K562 (cell line): ENCODE data around the gene ZC3H10. TPM values are rescaled to one million over a fixed set of nuclear protein-coding genes. Genes with fewer than 3 reads are reported as not detected.

Source experiments
- ATF7 ChIP-seq: fragments of 450-650 bp; IDR thresholded peaks from 2 replicates; pipeline ENCODE4 v1.7.1; 2014; ENCODE audit warnings: mild to moderate bottlenecking, moderate library complexity
- EHMT2 ChIP-seq: fragments of 450-650 bp; IDR thresholded peaks from 2 replicates; pipeline ENCODE4 v1.6.1; 2018; ENCODE audit warnings: antibody characterized with exemption
- FUS ChIP-seq: fragments of 200-400 bp; formaldehyde crosslinking; optimal IDR thresholded peaks from 2 replicates; pipeline ENCODE3; 2017; ENCODE audit warnings: low read depth, low read length
- GABPB1 ChIP-seq: sonication (generic); formaldehyde crosslinking; IDR thresholded peaks from 2 replicates; pipeline ENCODE4 v1.8.0; 2022; ENCODE audit warnings: mild to moderate bottlenecking, missing genetic modification reagents
- NFATC3 ChIP-seq: fragments of 450-650 bp; IDR thresholded peaks from 2 replicates; pipeline ENCODE4 v1.6.1; 2017; ENCODE audit warnings: mild to moderate bottlenecking
- SIRT6 ChIP-seq: IDR thresholded peaks from one replicate; pipeline ENCODE4 v1.6.1; 2012; ENCODE audit warnings: low read depth, mild to moderate bottlenecking, control low read depth, inconsistent platforms, low read length, moderate library complexity
- SRSF1 ChIP-seq: fragments of 200-400 bp; formaldehyde crosslinking; IDR thresholded peaks from 2 replicates; pipeline ENCODE4 v1.6.1; 2017; ENCODE audit warnings: mild to moderate bottlenecking, low read depth, low read length, moderate library complexity
- TAF7 ChIP-seq: fragments of 450-650 bp; IDR thresholded peaks from 2 replicates; pipeline ENCODE4 v1.6.1; 2016; ENCODE audit warnings: missing genetic modification characterization, missing compliant biosample characterization
- ZBTB8A ChIP-seq: fragments of 450-650 bp; IDR thresholded peaks from 2 replicates; pipeline ENCODE4 v1.6.1; 2018; ENCODE audit warnings: mild to moderate bottlenecking, moderate library complexity; ENCODE audit not compliant: partially characterized antibody
- ZNF584 ChIP-seq: fragments of 200-800 bp; sonication (Bioruptor generic); IDR thresholded peaks from 2 replicates; pipeline ENCODE4 v1.6.1; 2016; ENCODE audit warnings: low read depth, mild to moderate bottlenecking, missing genetic modification characterization, missing compliant biosample characterization
- ZNF644 ChIP-seq: fragments of 200-800 bp; sonication (Bioruptor generic); IDR thresholded peaks from 2 replicates; pipeline ENCODE4 v1.6.1; 2016; ENCODE audit warnings: low read depth, missing genetic modification characterization, missing compliant biosample characterization
- polyA plus RNA-seq, 8 experiments: library from polyadenylated mRNA; depleted of rRNA in 4 of 8; stranded (reverse) in 5 of 8; unstranded in 3 of 8; fragments of >200 nt; fragmentation: Nextera tagmentation in 2 of 8; fragmentation: Illumina TruSeq in 1 of 8; extraction: Ambion mirVana in 2 of 8; extraction: Trizol in 1 of 8; gene quantifications; 2 replicates each; pipeline versions ENCODE4 v1.2.1 to v1.2.3, GENCODE V29; 2011 to 2014; ENCODE audit warnings: inconsistent platforms in 1 of 8, missing spikeins in 1 of 8
- total RNA-seq, 7 experiments: library from RNA; depleted of rRNA in 6 of 7; stranded (reverse); fragments of >200 nt in 6 of 7; fragmentation: Illumina TruSeq in 2 of 7; extraction: Trizol in 2 of 7; gene quantifications; 2 replicates each; pipeline versions ENCODE4 v1.2.1 to v1.2.3, GENCODE V29; 2011 to 2021; ENCODE audit warnings: low replicate concordance in 1 of 7
- TF ChIP-seq, protein P1 (sequence below): fragments of 450-650 bp; formaldehyde crosslinking; IDR thresholded peaks from 2 replicates; pipeline ENCODE4 v1.4.0; 2020; ENCODE audit warnings: mild to moderate bottlenecking, moderate library complexity
- TF ChIP-seq, protein P2 (sequence below), 2 experiments: fragments of 450-650 bp in 1 of 2; IDR thresholded peaks; 2 replicates each; pipeline ENCODE4 v1.6.1; 2011 to 2017; ENCODE audit warnings: low read depth in 2 of 2, antibody characterized with exemption in 1 of 2, borderline replicate concordance in 1 of 2, low read length in 1 of 2, mild to moderate bottlenecking in 1 of 2, mixed read lengths in 1 of 2; ENCODE audit not compliant: control insufficient read depth in 1 of 2
- TF ChIP-seq, protein P3 (sequence below): sonication (generic); formaldehyde crosslinking; IDR thresholded peaks from 2 replicates; pipeline ENCODE4 v1.8.0; 2023; ENCODE audit warnings: mild to moderate bottlenecking, missing genetic modification reagents
- TF ChIP-seq, protein P4 (sequence below): sonication (generic); formaldehyde crosslinking; IDR thresholded peaks from 2 replicates; pipeline ENCODE4 v1.8.0; 2022; ENCODE audit warnings: mild to moderate bottlenecking, low read depth, missing genetic modification reagents
- TF ChIP-seq, protein P5 (sequence below): fragments of 450-650 bp; formaldehyde crosslinking; IDR thresholded peaks from 2 replicates; pipeline ENCODE4 v1.4.0; 2020; ENCODE audit warnings: mild to moderate bottlenecking, moderate library complexity

Gene ZC3H10
- total and polyA plus RNA-seq, 9 of the 15 experiments (the other 6 are each of a cell fraction or from before 2014, with no cell fraction given): 0.31 to 4.1 (median 1.6) TPM

DNA sequence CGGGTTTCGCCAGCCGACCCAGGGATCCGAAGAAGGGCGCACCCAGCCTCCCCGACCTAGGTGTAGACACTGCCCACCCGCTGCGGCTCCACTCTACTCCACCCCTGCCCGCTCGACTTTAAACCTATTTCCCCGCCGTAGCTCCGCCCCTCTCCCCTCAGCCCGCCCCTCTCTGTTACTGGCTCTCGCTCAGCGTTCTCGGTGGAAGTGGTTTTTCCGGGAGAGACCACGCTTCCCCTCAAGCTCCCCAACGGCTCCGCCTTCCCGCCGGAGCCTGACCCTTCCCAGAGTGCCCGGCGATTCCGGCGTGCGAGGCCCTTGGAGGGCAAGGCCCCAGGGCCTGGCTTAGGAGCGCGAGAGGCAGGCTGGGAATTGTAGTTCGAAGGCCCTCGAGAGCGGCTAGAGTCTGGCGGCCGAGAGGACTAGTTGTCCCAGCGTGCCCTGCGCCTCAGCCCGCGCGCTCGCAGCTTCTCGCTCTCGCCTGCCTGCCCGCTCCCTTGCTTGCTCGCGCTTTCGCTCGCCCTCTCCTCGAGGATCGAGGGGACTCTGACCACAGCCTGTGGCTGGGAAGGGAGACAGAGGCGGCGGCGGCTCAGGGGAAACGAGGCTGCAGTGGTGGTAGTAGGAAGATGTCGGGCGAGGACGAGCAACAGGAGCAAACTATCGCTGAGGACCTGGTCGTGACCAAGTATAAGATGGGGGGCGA is 13.8 kb upstream of the ZC3H10 start, which contains the start of gene PA2G4 (continued):
- TF ChIP-seq ZNF644 (peak; percentile 77; the same call in 1 of the 2 replicates), FUS (no peak), NFATC3 (no peak), TAF7 (tag) (no peak; the same call in 1 of the 2 replicates), SIRT6 (no peak), ZBTB8A (no peak), GABPB1 (CRISPR knock-in tag) (peak; percentile 84), ZNF584 (CRISPR knock-in tag) (no peak), EHMT2 (no peak), SRSF1 (no peak), ATF7 (peak; percentile 69)
- TF ChIP-seq, protein P1, sequence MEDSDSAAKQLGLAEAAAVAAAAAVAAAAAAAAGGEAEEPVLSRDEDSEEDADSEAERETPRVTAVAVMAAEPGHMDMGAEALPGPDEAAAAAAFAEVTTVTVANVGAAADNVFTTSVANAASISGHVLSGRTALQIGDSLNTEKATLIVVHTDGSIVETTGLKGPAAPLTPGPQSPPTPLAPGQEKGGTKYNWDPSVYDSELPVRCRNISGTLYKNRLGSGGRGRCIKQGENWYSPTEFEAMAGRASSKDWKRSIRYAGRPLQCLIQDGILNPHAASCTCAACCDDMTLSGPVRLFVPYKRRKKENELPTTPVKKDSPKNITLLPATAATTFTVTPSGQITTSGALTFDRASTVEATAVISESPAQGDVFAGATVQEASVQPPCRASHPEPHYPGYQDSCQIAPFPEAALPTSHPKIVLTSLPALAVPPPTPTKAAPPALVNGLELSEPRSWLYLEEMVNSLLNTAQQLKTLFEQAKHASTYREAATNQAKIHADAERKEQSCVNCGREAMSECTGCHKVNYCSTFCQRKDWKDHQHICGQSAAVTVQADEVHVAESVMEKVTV (CRISPR knock-in tag): no peak
- TF ChIP-seq, protein P2, sequence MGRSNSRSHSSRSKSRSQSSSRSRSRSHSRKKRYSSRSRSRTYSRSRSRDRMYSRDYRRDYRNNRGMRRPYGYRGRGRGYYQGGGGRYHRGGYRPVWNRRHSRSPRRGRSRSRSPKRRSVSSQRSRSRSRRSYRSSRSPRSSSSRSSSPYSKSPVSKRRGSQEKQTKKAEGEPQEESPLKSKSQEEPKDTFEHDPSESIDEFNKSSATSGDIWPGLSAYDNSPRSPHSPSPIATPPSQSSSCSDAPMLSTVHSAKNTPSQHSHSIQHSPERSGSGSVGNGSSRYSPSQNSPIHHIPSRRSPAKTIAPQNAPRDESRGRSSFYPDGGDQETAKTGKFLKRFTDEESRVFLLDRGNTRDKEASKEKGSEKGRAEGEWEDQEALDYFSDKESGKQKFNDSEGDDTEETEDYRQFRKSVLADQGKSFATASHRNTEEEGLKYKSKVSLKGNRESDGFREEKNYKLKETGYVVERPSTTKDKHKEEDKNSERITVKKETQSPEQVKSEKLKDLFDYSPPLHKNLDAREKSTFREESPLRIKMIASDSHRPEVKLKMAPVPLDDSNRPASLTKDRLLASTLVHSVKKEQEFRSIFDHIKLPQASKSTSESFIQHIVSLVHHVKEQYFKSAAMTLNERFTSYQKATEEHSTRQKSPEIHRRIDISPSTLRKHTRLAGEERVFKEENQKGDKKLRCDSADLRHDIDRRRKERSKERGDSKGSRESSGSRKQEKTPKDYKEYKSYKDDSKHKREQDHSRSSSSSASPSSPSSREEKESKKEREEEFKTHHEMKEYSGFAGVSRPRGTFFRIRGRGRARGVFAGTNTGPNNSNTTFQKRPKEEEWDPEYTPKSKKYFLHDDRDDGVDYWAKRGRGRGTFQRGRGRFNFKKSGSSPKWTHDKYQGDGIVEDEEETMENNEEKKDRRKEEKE (IDR thresholded peaks at IDR 0.05; ENCODE audit: borderline replicate concordance in 1 of 2, control insufficient read depth in 1 of 2, low read depth in 2 of 2, low read length in 1 of 2): peak in 1 of 2 experiments; percentile 72; a peak in 1 of 4 replicates
- TF ChIP-seq, protein P3, sequence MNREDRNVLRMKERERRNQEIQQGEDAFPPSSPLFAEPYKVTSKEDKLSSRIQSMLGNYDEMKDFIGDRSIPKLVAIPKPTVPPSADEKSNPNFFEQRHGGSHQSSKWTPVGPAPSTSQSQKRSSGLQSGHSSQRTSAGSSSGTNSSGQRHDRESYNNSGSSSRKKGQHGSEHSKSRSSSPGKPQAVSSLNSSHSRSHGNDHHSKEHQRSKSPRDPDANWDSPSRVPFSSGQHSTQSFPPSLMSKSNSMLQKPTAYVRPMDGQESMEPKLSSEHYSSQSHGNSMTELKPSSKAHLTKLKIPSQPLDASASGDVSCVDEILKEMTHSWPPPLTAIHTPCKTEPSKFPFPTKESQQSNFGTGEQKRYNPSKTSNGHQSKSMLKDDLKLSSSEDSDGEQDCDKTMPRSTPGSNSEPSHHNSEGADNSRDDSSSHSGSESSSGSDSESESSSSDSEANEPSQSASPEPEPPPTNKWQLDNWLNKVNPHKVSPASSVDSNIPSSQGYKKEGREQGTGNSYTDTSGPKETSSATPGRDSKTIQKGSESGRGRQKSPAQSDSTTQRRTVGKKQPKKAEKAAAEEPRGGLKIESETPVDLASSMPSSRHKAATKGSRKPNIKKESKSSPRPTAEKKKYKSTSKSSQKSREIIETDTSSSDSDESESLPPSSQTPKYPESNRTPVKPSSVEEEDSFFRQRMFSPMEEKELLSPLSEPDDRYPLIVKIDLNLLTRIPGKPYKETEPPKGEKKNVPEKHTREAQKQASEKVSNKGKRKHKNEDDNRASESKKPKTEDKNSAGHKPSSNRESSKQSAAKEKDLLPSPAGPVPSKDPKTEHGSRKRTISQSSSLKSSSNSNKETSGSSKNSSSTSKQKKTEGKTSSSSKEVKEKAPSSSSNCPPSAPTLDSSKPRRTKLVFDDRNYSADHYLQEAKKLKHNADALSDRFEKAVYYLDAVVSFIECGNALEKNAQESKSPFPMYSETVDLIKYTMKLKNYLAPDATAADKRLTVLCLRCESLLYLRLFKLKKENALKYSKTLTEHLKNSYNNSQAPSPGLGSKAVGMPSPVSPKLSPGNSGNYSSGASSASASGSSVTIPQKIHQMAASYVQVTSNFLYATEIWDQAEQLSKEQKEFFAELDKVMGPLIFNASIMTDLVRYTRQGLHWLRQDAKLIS (CRISPR knock-in tag): peak; percentile 97
- TF ChIP-seq, protein P4, sequence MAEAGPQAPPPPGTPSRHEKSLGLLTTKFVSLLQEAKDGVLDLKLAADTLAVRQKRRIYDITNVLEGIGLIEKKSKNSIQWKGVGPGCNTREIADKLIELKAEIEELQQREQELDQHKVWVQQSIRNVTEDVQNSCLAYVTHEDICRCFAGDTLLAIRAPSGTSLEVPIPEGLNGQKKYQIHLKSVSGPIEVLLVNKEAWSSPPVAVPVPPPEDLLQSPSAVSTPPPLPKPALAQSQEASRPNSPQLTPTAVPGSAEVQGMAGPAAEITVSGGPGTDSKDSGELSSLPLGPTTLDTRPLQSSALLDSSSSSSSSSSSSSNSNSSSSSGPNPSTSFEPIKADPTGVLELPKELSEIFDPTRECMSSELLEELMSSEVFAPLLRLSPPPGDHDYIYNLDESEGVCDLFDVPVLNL (CRISPR knock-in tag): peak; percentile 71
- TF ChIP-seq, protein P5, sequence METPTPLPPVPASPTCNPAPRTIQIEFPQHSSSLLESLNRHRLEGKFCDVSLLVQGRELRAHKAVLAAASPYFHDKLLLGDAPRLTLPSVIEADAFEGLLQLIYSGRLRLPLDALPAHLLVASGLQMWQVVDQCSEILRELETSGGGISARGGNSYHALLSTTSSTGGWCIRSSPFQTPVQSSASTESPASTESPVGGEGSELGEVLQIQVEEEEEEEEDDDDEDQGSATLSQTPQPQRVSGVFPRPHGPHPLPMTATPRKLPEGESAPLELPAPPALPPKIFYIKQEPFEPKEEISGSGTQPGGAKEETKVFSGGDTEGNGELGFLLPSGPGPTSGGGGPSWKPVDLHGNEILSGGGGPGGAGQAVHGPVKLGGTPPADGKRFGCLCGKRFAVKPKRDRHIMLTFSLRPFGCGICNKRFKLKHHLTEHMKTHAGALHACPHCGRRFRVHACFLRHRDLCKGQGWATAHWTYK: no peak; the same call in 1 of the 2 replicates
